Neuronal stem cell (in vitro differentiated cells): ENCODE results near the gene CUBN.

ENCODE experiments used
- DNase-seq: peaks from one replicate; pipeline ENCODE4 v3.0.0-alpha.2; 2013; ENCODE audit warnings: low spot score
- H2AFZ ChIP-seq: one replicate; pipeline ENCODE4 v1.6.1; 2013; ENCODE audit warnings: mild to moderate bottlenecking, low read length, inconsistent platforms
- H2AK5ac ChIP-seq: 2 replicates; pipeline ENCODE4 v1.6.1; 2013; ENCODE audit warnings: low read depth, mild to moderate bottlenecking, inconsistent platforms, low read length, moderate library complexity, mixed read lengths
- H2BK120ac ChIP-seq: 2 replicates; pipeline ENCODE4 v1.6.1; 2013; ENCODE audit warnings: low read depth, mild to moderate bottlenecking, inconsistent platforms, low read length, moderate library complexity, mixed read lengths
- H2BK12ac ChIP-seq: one replicate; pipeline ENCODE4 v1.6.1; 2013; ENCODE audit warnings: low read length, inconsistent platforms
- H2BK15ac ChIP-seq: 2 replicates; pipeline ENCODE4 v1.6.1; 2013; ENCODE audit warnings: mild to moderate bottlenecking, low read length, inconsistent platforms, mixed read lengths
- H2BK5ac ChIP-seq: one replicate; pipeline ENCODE4 v1.6.1; 2013; ENCODE audit warnings: inconsistent platforms, mild to moderate bottlenecking, low read length, moderate library complexity
- H3K14ac ChIP-seq: one replicate; pipeline ENCODE4 v1.6.1; 2013; ENCODE audit warnings: low read length, inconsistent platforms
- H3K18ac ChIP-seq: 2 replicates; pipeline ENCODE4 v1.6.1; 2013; ENCODE audit warnings: low read length, inconsistent platforms
- H3K23ac ChIP-seq: 2 replicates; pipeline ENCODE4 v1.6.1; 2013; ENCODE audit warnings: low read depth, mild to moderate bottlenecking, mixed read lengths, low read length, inconsistent platforms; ENCODE audit not compliant: poor library complexity
- H3K27ac ChIP-seq: replicated peaks from 3 replicates; pipeline ENCODE4 v1.5.1; 2013; ENCODE audit warnings: low read length, inconsistent platforms
- H3K27me3 ChIP-seq, 3 experiments: 2 replicates each; pipeline ENCODE4 v1.6.1; 2013; ENCODE audit warnings: low read length in 3 of 3, mild to moderate bottlenecking in 2 of 3, inconsistent platforms in 1 of 3, low read depth in 1 of 3, mixed read lengths in 1 of 3, moderate library complexity in 1 of 3; ENCODE audit not compliant: control insufficient read depth in 3 of 3, insufficient read depth in 3 of 3
- H3K36me3 ChIP-seq, 2 donors: replicated peaks in 1 of 2; 2 replicates each; pipeline ENCODE4 v1.6.1; 2013; ENCODE audit warnings: low read length in 2 of 2; ENCODE audit not compliant: control insufficient read depth in 2 of 2, insufficient read depth in 2 of 2
- H3K4ac ChIP-seq: 2 replicates; pipeline ENCODE4 v1.6.1; 2013; ENCODE audit warnings: inconsistent platforms, mild to moderate bottlenecking, low read length, moderate library complexity
- H3K4me1 ChIP-seq, 2 donors: 1 replicate in 1 of 2; 2 replicates in 1 of 2; pipeline ENCODE4 v1.6.1; 2013; ENCODE audit warnings: low read length in 2 of 2, low read depth in 1 of 2; ENCODE audit not compliant: control insufficient read depth in 2 of 2, insufficient read depth in 1 of 2
- H3K4me2 ChIP-seq: one replicate; pipeline ENCODE4 v1.6.1; 2013; ENCODE audit warnings: mild to moderate bottlenecking, low read length, inconsistent platforms; ENCODE audit not compliant: insufficient read depth, poor library complexity, severe bottlenecking
- H3K4me3 ChIP-seq, 2 donors: 2 replicates each; pipeline ENCODE4 v1.5.1; 2013; ENCODE audit warnings: low read length in 2 of 2, mild to moderate bottlenecking in 2 of 2, inconsistent platforms in 1 of 2, moderate library complexity in 1 of 2
- H3K79me1 ChIP-seq: one replicate; pipeline ENCODE4 v1.6.1; 2013; ENCODE audit warnings: low read depth, mild to moderate bottlenecking, inconsistent platforms, low read length, moderate library complexity
- H3K9ac ChIP-seq: one replicate; pipeline ENCODE4 v1.6.1; 2013; ENCODE audit warnings: mild to moderate bottlenecking, low read depth, low read length, inconsistent platforms; ENCODE audit not compliant: poor library complexity
- H3K9me3 ChIP-seq, 2 donors: replicated peaks in 1 of 2; 2 replicates each; pipeline versions ENCODE3 to v1.6.1; 2013; ENCODE audit warnings: low read length in 2 of 2, mild to moderate bottlenecking in 2 of 2, inconsistent platforms in 1 of 2, low read depth in 1 of 2, mixed read lengths in 1 of 2, moderate library complexity in 1 of 2; ENCODE audit not compliant: control insufficient read depth in 2 of 2, insufficient read depth in 1 of 2
- H4K8ac ChIP-seq: one replicate; pipeline ENCODE4 v1.6.1; 2013; ENCODE audit warnings: low read depth, mild to moderate bottlenecking, inconsistent platforms, low read length, moderate library complexity
- H4K91ac ChIP-seq: one replicate; pipeline ENCODE4 v1.6.1; 2013; ENCODE audit warnings: low read length, low read depth, mild to moderate bottlenecking, inconsistent platforms; ENCODE audit not compliant: poor library complexity
- WGBS, 2 donors: extraction: QIAGEN DNeasy Blood & Tissue Kit; methylation state at CpG; one replicate each; pipeline ENCODE4 v1.1.7; 2013; ENCODE audit warnings: missing lambda C conversion rate in 2 of 2, mixed read lengths in 1 of 2; ENCODE audit not compliant: insufficient read length in 2 of 2, insufficient replicate concordance in 1 of 2; ENCODE audit errors: extremely low coverage in 2 of 2; 5-methylcytosine and 5-hydroxymethylcytosine counted together

CUBN gene

DNA sequence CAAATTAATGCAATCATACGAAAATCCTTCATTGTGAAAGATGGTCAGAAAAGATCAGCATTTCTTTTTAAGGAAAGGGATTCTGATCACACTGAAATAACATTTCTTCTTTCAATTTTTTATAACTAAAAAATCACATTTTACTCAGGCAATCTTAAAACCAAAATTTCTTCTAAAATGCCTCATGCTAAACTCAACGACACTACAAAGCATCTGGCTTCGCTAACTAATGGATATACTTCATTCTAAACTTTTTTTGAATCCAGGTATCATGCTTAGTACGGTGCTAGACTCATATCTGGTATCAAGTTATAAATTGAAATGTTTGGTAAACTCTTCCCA lies 100.4 kb downstream of the CUBN start:
- H3K9ac ChIP-seq = no peak overlapping the region
- no peak overlapping the region for H2BK120ac ChIP-seq
- no peaks in the 10 kb centered on the region for H3K36me3 ChIP-seq
- no peak overlapping the region for H3K4me3 ChIP-seq
- H4K91ac ChIP-seq = no peak overlapping the region
- no peak overlapping the region for H2BK12ac ChIP-seq
- H3K18ac ChIP-seq = no peak overlapping the region
- no peaks in the 10 kb centered on the region for H3K79me1 ChIP-seq
- no peak overlapping the region for H2BK15ac ChIP-seq
- H3K23ac ChIP-seq = no peak overlapping the region
- H2AFZ ChIP-seq = peak overlapping the region; percentile 87
- H3K4me1 ChIP-seq = peaks cover 19 to 35% of the 10 kb centered on the region in 2 donors
- no peak overlapping the region for H2BK5ac ChIP-seq
- no peak for DNase-seq
- H3K27me3 ChIP-seq = no peaks in the 10 kb centered on the region
- H3K9me3 ChIP-seq = no peaks in the 10 kb centered on the region
- WGBS, 2 donors = no CpG with 5 or more reads among the region's 4 CpGs
- no peak overlapping the region for H3K4me2 ChIP-seq
- H3K14ac ChIP-seq = no peak overlapping the region
- H4K8ac ChIP-seq = no peak overlapping the region
- no peak overlapping the region for H3K4ac ChIP-seq
- no peak overlapping the region for H3K27ac ChIP-seq
- H2AK5ac ChIP-seq = no peak overlapping the region

DNA sequence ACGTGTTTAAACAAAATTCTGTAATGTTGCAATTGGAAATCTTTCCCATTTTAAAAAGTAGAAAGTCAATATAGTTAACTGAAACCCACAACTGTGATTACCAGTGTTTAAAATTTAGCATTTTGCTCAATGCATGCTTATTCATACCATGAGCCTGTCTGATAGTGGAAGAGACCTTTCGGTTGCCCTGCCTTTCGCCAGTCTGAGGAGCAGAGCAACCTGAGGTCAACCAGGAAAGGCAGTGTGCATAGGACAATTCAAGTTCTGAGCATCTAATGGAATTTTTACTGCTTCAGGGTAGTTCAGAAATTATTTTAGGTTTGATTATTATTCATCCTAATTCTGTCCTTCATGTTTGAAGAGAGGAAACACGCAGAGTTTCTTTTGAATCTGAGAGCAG lies 100.8 kb downstream of the CUBN start:
- no peaks in the 10 kb centered on the region for H3K9me3 ChIP-seq
- peak overlapping the region; percentile 87 for H2AFZ ChIP-seq
- no peaks in the 10 kb centered on the region for H3K79me1 ChIP-seq
- no peak overlapping the region for H3K14ac ChIP-seq
- no CpG with 5 or more reads among the region's 4 CpGs for whole genome bisulfite sequencing, 2 donors
- no peak overlapping the region for H2BK12ac ChIP-seq
- H3K4me1 ChIP-seq = peaks cover 21 to 39% of the 10 kb centered on the region in 2 donors
- no peaks in the 10 kb centered on the region for H3K36me3 ChIP-seq
- no peak overlapping the region for H3K4me2 ChIP-seq
- no peak overlapping the region for H3K4ac ChIP-seq
- DNase-seq = no peak
- H3K18ac ChIP-seq = no peak overlapping the region
- H3K27me3 ChIP-seq = no peaks in the 10 kb centered on the region
- H3K23ac ChIP-seq = no peak overlapping the region
- H3K4me3 ChIP-seq = no peak overlapping the region
- H2BK120ac ChIP-seq = no peak overlapping the region
- H2BK5ac ChIP-seq = no peak overlapping the region
- no peak overlapping the region for H3K27ac ChIP-seq
- H3K9ac ChIP-seq = no peak overlapping the region
- H4K91ac ChIP-seq = no peak overlapping the region
- no peak overlapping the region for H2BK15ac ChIP-seq
- H2AK5ac ChIP-seq = no peak overlapping the region
- H4K8ac ChIP-seq = no peak overlapping the region

DNA sequence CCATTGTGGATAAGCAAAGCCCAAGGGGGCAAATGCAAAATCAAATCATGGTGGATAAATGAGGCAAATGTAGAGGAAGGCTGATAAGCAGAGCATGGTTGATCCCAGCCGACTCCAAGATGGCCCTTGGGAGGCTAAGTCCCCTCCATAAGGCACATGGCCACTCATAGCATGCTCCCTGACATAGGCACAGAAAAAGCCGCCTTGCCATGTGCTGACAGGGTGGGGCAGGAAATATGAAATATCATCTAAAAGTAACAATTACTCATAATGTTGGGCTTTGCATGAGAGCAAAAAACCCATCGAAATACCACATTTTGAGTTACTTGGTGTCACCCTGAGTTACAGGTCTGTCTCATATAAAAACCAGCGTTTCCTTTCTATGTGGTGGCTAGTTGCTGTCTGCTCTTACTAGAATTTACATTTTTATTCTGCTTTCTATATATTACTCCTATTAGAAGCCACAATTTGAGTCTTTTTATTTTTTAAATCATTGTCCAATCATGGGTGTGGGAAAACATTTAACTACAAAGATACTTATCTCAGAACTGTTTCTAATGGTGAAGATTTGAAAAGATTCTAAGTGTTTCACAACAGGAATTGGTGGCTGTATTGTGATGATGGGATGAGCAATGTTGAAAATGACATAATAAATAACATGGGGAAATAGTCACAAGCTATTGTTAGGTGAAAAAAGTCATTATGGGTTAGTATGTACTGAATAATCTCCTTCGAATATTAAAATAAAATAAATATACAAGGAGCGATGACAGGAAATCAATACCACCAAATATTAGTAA lies 102.7 kb downstream of the CUBN start:
- Histone ChIP-seq H3K79me1 (no peaks in the 10 kb centered on the region), H3K4me2 (no peak overlapping the region), H3K27me3 (no peaks in the 10 kb centered on the region), H2AK5ac (peak overlapping the region; percentile 5), H3K9ac (no peak overlapping the region), H2AFZ (no peak overlapping the region), H2BK12ac (no peak overlapping the region), H4K91ac (no peak overlapping the region), H3K4ac (no peak overlapping the region), H3K27ac (no peak overlapping the region), H3K9me3 (no peaks in the 10 kb centered on the region), H2BK5ac (no peak overlapping the region), H3K18ac (peak overlapping the region; percentile 85), H3K36me3 (no peaks in the 10 kb centered on the region), H2BK15ac (no peak overlapping the region), H3K4me1 (peaks cover 27 to 55% of the 10 kb centered on the region in 2 donors), H2BK120ac (peak overlapping the region; percentile 73), H3K14ac (no peak overlapping the region), H3K23ac (no peak overlapping the region), H3K4me3 (no peak overlapping the region), H4K8ac (no peak overlapping the region)
- WGBS, 2 donors = no CpG with 5 or more reads among the region's 6 CpGs
- no peak for DNase-seq

DNA sequence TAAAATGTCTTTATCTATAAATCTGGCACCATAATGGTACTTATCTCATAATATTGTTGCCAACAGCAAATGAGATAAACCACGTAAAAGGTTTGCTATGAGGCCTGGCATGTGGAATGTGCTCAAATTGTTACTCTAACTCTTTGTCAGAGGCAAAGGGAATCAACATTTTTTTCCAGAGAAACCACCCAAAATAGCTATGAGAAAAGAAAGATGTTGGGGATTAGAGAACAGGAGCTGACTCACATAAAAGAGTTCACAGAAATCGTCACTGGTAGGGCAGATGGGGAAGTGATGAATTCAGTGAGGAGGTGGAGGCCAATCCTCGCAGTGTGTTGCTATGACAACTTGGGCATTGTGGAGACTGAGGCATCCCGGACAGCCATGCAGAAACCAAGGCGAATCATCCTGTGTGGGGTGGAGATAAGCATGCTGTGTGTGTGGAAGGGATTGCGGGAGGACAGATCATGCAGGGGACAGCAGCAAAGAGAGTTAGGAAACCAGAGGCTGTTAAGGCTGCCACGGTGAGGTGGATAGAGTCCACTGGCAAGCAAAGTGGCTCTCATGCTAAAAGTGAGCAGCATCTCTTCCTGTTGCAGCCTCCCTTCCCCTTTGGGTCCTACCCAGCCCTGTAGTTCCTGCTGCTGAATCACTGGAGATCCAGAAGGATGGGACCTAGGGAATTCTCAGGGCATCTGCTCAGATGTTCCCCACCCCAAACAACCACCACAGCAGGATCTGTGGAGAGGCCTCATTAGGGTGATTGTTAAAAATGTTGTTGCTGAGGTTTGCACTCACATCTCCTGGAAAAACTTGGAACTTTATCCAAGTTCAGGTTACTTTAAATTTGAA lies 103.9 kb downstream of the CUBN start:
- WGBS, 2 donors = no CpG with 5 or more reads among the region's 7 CpGs
- no peak overlapping the region for H3K4me2 ChIP-seq
- no peak overlapping the region for H2BK5ac ChIP-seq
- peak overlapping the region; percentile 66 for H3K14ac ChIP-seq
- H2BK15ac ChIP-seq = peak overlapping the region; percentile 60
- no peak overlapping the region for H2BK120ac ChIP-seq
- peak overlapping the region; percentile 54 for H2AFZ ChIP-seq
- no peak overlapping the region for H3K4ac ChIP-seq
- no peak overlapping the region for H3K9ac ChIP-seq
- no peak overlapping the region for H4K91ac ChIP-seq
- H3K36me3 ChIP-seq = no peaks in the 10 kb centered on the region
- no peak overlapping the region for H2AK5ac ChIP-seq
- no peaks in the 10 kb centered on the region for H3K27me3 ChIP-seq
- no peak overlapping the region for H2BK12ac ChIP-seq
- no peak for DNase-seq
- H3K23ac ChIP-seq = no peak overlapping the region
- H3K9me3 ChIP-seq = no peaks in the 10 kb centered on the region
- peak overlapping the region; percentile 87 for H3K18ac ChIP-seq
- peak overlapping the region; percentile 95 for H4K8ac ChIP-seq
- peak overlapping the region; percentile 77 for H3K27ac ChIP-seq
- peak overlapping the region in 1 of 2 donors; percentile 3 for H3K4me3 ChIP-seq
- H3K4me1 ChIP-seq = peaks cover 27 to 63% of the 10 kb centered on the region in 2 donors
- H3K79me1 ChIP-seq = no peaks in the 10 kb centered on the region
